H1 (cell line): ENCODE measurements around the gene RALGAPA1. TPM values are rescaled to one million over a fixed set of nuclear protein-coding genes. Genes with fewer than 3 reads are reported as not detected.

Experiments
- CTCF ChIA-PET: fragments of 300-600 bp; sonication (Branson Sonifier 250); formaldehyde crosslinking; loops from one replicate; lab custom pipeline; 2021; ENCODE audit not compliant: partially characterized antibody; lab: Charles Lee
- POLR2A ChIA-PET: fragments of 300-600 bp; sonication (Branson Sonifier 250); formaldehyde crosslinking; loops from one replicate; lab custom pipeline; 2021; ENCODE audit warnings: inconsistent platforms; ENCODE audit not compliant: partially characterized antibody; lab: Charles Lee
- DNase-seq, 2 experiments: peaks; one replicate each; pipeline versions ENCODE4 v3.0.0 to v3.0.0-alpha.2; 2010 to 2022; ENCODE audit warnings: low spot score in 2 of 2, low read depth in 1 of 2, mixed read lengths in 1 of 2
- FAIRE-seq: peaks from 2 replicates; lab custom pipeline; 2011; peaks lifted over from hg19 to GRCh38; lab: Jason Lieb, UNC
- H2AFZ ChIP-seq: 2 replicates; pipeline ENCODE4 v1.8.1; 2012; ENCODE audit warnings: low read length, inconsistent platforms
- H2AK5ac ChIP-seq: 2 replicates; pipeline ENCODE4 v1.6.1; 2013; ENCODE audit warnings: low read depth, low read length
- H2BK120ac ChIP-seq: replicated peaks from 2 replicates; pipeline ENCODE3; 2013; ENCODE audit warnings: low read depth, low read length, inconsistent platforms
- H2BK12ac ChIP-seq: 2 replicates; pipeline ENCODE4 v1.6.1; 2013; ENCODE audit warnings: low read depth, low read length
- H2BK15ac ChIP-seq: 2 replicates; pipeline ENCODE4 v1.6.1; 2013; ENCODE audit warnings: low read length
- H2BK20ac ChIP-seq: 2 replicates; pipeline ENCODE4 v1.6.1; 2013; ENCODE audit warnings: low read length
- H2BK5ac ChIP-seq: 2 replicates; pipeline ENCODE4 v1.6.1; 2013; ENCODE audit warnings: low read depth, low read length
- H3K14ac ChIP-seq: 2 replicates; pipeline ENCODE4 v1.6.1; 2013; ENCODE audit warnings: inconsistent platforms; ENCODE audit not compliant: insufficient read length
- H3K18ac ChIP-seq: 2 replicates; pipeline ENCODE4 v1.6.1; 2013; ENCODE audit warnings: low read length; ENCODE audit errors: extremely low read depth
- H3K23ac ChIP-seq: 2 replicates; pipeline ENCODE4 v1.6.1; 2013; ENCODE audit warnings: inconsistent platforms; ENCODE audit not compliant: insufficient read length
- H3K23me2 ChIP-seq: 2 replicates; pipeline ENCODE4 v1.6.1; 2013; ENCODE audit warnings: low read depth, low read length
- H3K27ac ChIP-seq: 2 replicates; pipeline ENCODE4 v1.6.1; 2011; ENCODE audit warnings: low read depth, low read length, inconsistent platforms
- H3K27me3 ChIP-seq, 4 experiments: replicated peaks in 1 of 4; 1 replicate in 1 of 4; 2 replicates in 3 of 4; pipeline versions ENCODE4 v1.6.1 to v1.8.1; 2011 to 2013; ENCODE audit warnings: low read length in 3 of 4, mild to moderate bottlenecking in 3 of 4, inconsistent platforms in 2 of 4, mixed read lengths in 2 of 4, moderate library complexity in 1 of 4; ENCODE audit not compliant: control insufficient read depth in 3 of 4, insufficient read depth in 3 of 4; ENCODE audit errors: extremely low read depth in 1 of 4
- H3K36me3 ChIP-seq, 4 experiments: 2 replicates each; pipeline versions ENCODE4 v1.6.1 to v1.8.1; 2011 to 2013; ENCODE audit warnings: mild to moderate bottlenecking in 4 of 4, low read length in 3 of 4, moderate library complexity in 2 of 4, control low read depth in 1 of 4, inconsistent platforms in 1 of 4; ENCODE audit not compliant: insufficient read depth in 4 of 4, control insufficient read depth in 2 of 4
- H3K4ac ChIP-seq: replicated peaks from 2 replicates; pipeline ENCODE3; 2013; ENCODE audit warnings: low read length, low read depth, mixed read lengths, inconsistent platforms; ENCODE audit not compliant: insufficient read length
- H3K4me1 ChIP-seq, 4 experiments: replicated peaks in 1 of 4; 1 replicate in 1 of 4; 2 replicates in 3 of 4; pipeline versions ENCODE4 v1.6.1 to v1.8.1; 2011 to 2013; ENCODE audit warnings: low read length in 3 of 4, inconsistent platforms in 2 of 4, mixed read lengths in 1 of 4; ENCODE audit not compliant: insufficient read depth in 4 of 4, control insufficient read depth in 3 of 4
- H3K4me2 ChIP-seq, 2 experiments: 2 replicates each; pipeline versions ENCODE4 v1.6.1 to v1.8.1; 2011 to 2013; ENCODE audit warnings: low read depth in 2 of 2, low read length in 2 of 2, control low read depth in 1 of 2, inconsistent platforms in 1 of 2, mild to moderate bottlenecking in 1 of 2; ENCODE audit not compliant: insufficient read depth in 1 of 2
- H3K4me3 ChIP-seq, 4 experiments: fragments of 200-600, 300-600 bp in 1 of 4; sonication (generic), shearing (Covaris generic), sonication (Bioruptor Twin) in 1 of 4; 2 replicates each; pipeline versions ENCODE4 v1.5.1 to v1.8.1; 2011 to 2016; ENCODE audit warnings: low read length in 4 of 4, low read depth in 3 of 4, control low read depth in 2 of 4, inconsistent platforms in 2 of 4, mild to moderate bottlenecking in 2 of 4, mixed read lengths in 1 of 4, moderate library complexity in 1 of 4; ENCODE audit not compliant: insufficient read depth in 2 of 4; ENCODE audit errors: extremely low read depth in 1 of 4
- H3K56ac ChIP-seq: replicated peaks from 2 replicates; pipeline ENCODE3; 2013; ENCODE audit warnings: low read depth, mild to moderate bottlenecking, mixed read lengths, low read length, inconsistent platforms; ENCODE audit not compliant: insufficient read length
- H3K79me1 ChIP-seq: 2 replicates; pipeline ENCODE4 v1.6.1; 2013; ENCODE audit warnings: low read depth, low read length, control low read depth
- H3K79me2 ChIP-seq, 2 experiments: 2 replicates each; pipeline versions ENCODE4 v1.6.1 to v1.8.1; 2012 to 2013; ENCODE audit warnings: low read length in 2 of 2, mild to moderate bottlenecking in 2 of 2, inconsistent platforms in 1 of 2; ENCODE audit not compliant: insufficient read depth in 2 of 2, control insufficient read depth in 1 of 2
- H3K9ac ChIP-seq, 4 experiments: replicated peaks in 1 of 4; 1 replicate in 1 of 4; 2 replicates in 3 of 4; pipeline versions ENCODE4 v1.6.1 to v1.8.1; 2011 to 2013; ENCODE audit warnings: low read depth in 3 of 4, low read length in 3 of 4, control low read depth in 2 of 4, mild to moderate bottlenecking in 2 of 4, moderate library complexity in 2 of 4, inconsistent platforms in 1 of 4; ENCODE audit errors: extremely low read depth in 1 of 4
- H3K9me3 ChIP-seq, 2 experiments: 2 replicates each; pipeline versions ENCODE4 v1.6.1 to v1.8.1; 2012 to 2013; ENCODE audit warnings: mild to moderate bottlenecking in 2 of 2, moderate library complexity in 2 of 2, control low read depth in 1 of 2, inconsistent platforms in 1 of 2, low read depth in 1 of 2, low read length in 1 of 2, mixed read lengths in 1 of 2; ENCODE audit not compliant: insufficient read depth in 2 of 2
- H4K20me1 ChIP-seq, 2 experiments: replicated peaks in 1 of 2; 2 replicates each; pipeline versions ENCODE3 to v1.8.1; 2011 to 2013; ENCODE audit warnings: inconsistent platforms in 2 of 2, low read length in 2 of 2, mild to moderate bottlenecking in 1 of 2; ENCODE audit not compliant: insufficient read depth in 2 of 2, control insufficient read depth in 1 of 2
- H4K5ac ChIP-seq: 2 replicates; pipeline ENCODE4 v1.6.1; 2013; ENCODE audit warnings: low read length, low read depth, mixed read lengths, inconsistent platforms; ENCODE audit not compliant: insufficient read length
- H4K8ac ChIP-seq: 2 replicates; pipeline ENCODE4 v1.8.0; 2013; ENCODE audit warnings: mild to moderate bottlenecking, moderate library complexity, low read length, inconsistent platforms; ENCODE audit not compliant: insufficient read depth; ENCODE audit errors: extremely low read depth
- H4K91ac ChIP-seq: replicated peaks from 2 replicates; pipeline ENCODE3; 2013; ENCODE audit warnings: low read length, mixed read lengths, inconsistent platforms; ENCODE audit not compliant: insufficient read length
- BACH1 ChIP-seq: IDR thresholded peaks from 2 replicates; pipeline ENCODE4 v1.6.1; 2012; ENCODE audit warnings: low read length, improper control_type of control experiment
- CBX5 ChIP-seq: fragments of 300-800, 300-1000 bp; sonication (generic); IDR thresholded peaks from 2 replicates; pipeline ENCODE4 v1.7.1; 2016; ENCODE audit warnings: antibody characterized with exemption, low read length, low read depth
- CBX8 ChIP-seq: fragments of 300-800, 300-1000 bp; sonication (generic); IDR thresholded peaks from 2 replicates; pipeline ENCODE4 v1.7.1; 2016; ENCODE audit warnings: low read depth, low read length, borderline replicate concordance
- CHD2 ChIP-seq: IDR thresholded peaks from 2 replicates; pipeline ENCODE4 v1.6.1; 2012; ENCODE audit warnings: low read length, improper control_type of control experiment
- EGR1 ChIP-seq: IDR thresholded peaks from 2 replicates; pipeline ENCODE4 v1.6.1; 2011; ENCODE audit warnings: low read depth, low read length, borderline replicate concordance
- HDAC6 ChIP-seq: IDR thresholded peaks from one replicate; pipeline ENCODE4 v1.7.1; 2012; ENCODE audit warnings: low read depth, mild to moderate bottlenecking, inconsistent platforms, low read length, moderate library complexity
- KDM1A ChIP-seq: fragments of 200-600, 300-600 bp; sonication (generic); IDR thresholded peaks from 2 replicates; pipeline ENCODE4 v1.7.1; 2016; ENCODE audit warnings: mild to moderate bottlenecking, low read length, borderline replicate concordance
- POLR2A ChIP-seq, 2 experiments: IDR thresholded peaks; 1 replicate in 1 of 2; 2 replicates in 1 of 2; pipeline ENCODE4 v1.6.1; 2011; ENCODE audit warnings: low read depth in 2 of 2, low read length in 2 of 2, mild to moderate bottlenecking in 2 of 2; ENCODE audit errors: control extremely low read depth in 1 of 2
- POLR2AphosphoS5 ChIP-seq: IDR thresholded peaks from 2 replicates; pipeline ENCODE4 v1.6.1; 2011; ENCODE audit warnings: low read depth, low read length
- RAD21 ChIP-seq, 2 experiments: IDR thresholded peaks in 1 of 2; conservative IDR thresholded peaks in 1 of 2; 2 replicates each; pipeline ENCODE4 v1.6.1; 2011; ENCODE audit warnings: low read depth in 2 of 2, low read length in 2 of 2, improper control_type of control experiment in 1 of 2, inconsistent platforms in 1 of 2, mild to moderate bottlenecking in 1 of 2, moderate library complexity in 1 of 2
- RNF2 ChIP-seq: fragments of 200-900, 300-1000 bp; sonication (generic); IDR thresholded peaks from 2 replicates; pipeline ENCODE4 v1.7.1; 2016; ENCODE audit warnings: borderline replicate concordance, low read depth, mild to moderate bottlenecking, antibody characterized with exemption, low read length; ENCODE audit not compliant: poor library complexity, severe bottlenecking; ENCODE audit errors: missing control alignments
- SIRT6 ChIP-seq: IDR thresholded peaks from one replicate; pipeline ENCODE4 v1.7.1; 2012; ENCODE audit warnings: low read length, inconsistent platforms
- SIX5 ChIP-seq: IDR thresholded peaks from 2 replicates; pipeline ENCODE4 v1.6.1; 2011; ENCODE audit warnings: mild to moderate bottlenecking, low read depth, low read length
- TCF12 ChIP-seq: IDR thresholded peaks from 2 replicates; pipeline ENCODE4 v1.6.1; 2011; ENCODE audit warnings: low read depth, mild to moderate bottlenecking, low read length
- TEAD4 ChIP-seq: IDR thresholded peaks from 2 replicates; pipeline ENCODE4 v1.6.1; 2012; ENCODE audit warnings: low read depth, low read length, inconsistent platforms, mixed read lengths
- WGBS, 2 experiments: shearing (Covaris generic) in 1 of 2; methylation state at CpG; one replicate each; pipeline versions ENCODE4 v1.1.6 to v1.1.7; 2013 to 2015; ENCODE audit warnings: low lambda C conversion rate in 2 of 2, mixed read lengths in 2 of 2, inconsistent platforms in 1 of 2, low coverage in 1 of 2, missing lambda C conversion rate in 1 of 2; ENCODE audit not compliant: insufficient replicate concordance in 2 of 2, insufficient coverage in 1 of 2, insufficient read length in 1 of 2; ENCODE audit errors: extremely low coverage in 1 of 2, missing lambda C conversion rate in 1 of 2; 5-methylcytosine and 5-hydroxymethylcytosine counted together
- polyA plus RNA-seq, 7 experiments: library from polyadenylated mRNA; depleted of rRNA in 3 of 7; stranded (reverse) in 5 of 7; unstranded in 2 of 7; fragments of >200 nt in 5 of 7; fragments of 200-250 nt in 2 of 7; gene quantifications; 1 replicate in 5 of 7; 2 replicates in 1 of 7; 4 replicates in 1 of 7; pipeline versions ENCODE4 v1.2.1 to v1.2.3, GENCODE V29; 2011 to 2013; ENCODE audit warnings: missing spikeins in 2 of 7, mixed read lengths in 2 of 7
- total RNA-seq: library from RNA; stranded (reverse); fragmentation: NEBNext Ultra II Directional; extraction: Animal tissue kit (Norgen Biotek cat#: 25700); gene quantifications from 2 replicates; pipeline ENCODE4 v1.2.1, GENCODE V29; 2021
- TF ChIP-seq, protein P1 (sequence below): IDR thresholded peaks from 2 replicates; pipeline ENCODE4 v1.6.1; 2012; ENCODE audit warnings: inconsistent platforms

RALGAPA1 gene
- total and polyA plus RNA-seq, 2 of the 8 experiments (the other 6 are each of a cell fraction or from before 2014, with no cell fraction given) = 4.2 to 26.7 TPM

DNA sequence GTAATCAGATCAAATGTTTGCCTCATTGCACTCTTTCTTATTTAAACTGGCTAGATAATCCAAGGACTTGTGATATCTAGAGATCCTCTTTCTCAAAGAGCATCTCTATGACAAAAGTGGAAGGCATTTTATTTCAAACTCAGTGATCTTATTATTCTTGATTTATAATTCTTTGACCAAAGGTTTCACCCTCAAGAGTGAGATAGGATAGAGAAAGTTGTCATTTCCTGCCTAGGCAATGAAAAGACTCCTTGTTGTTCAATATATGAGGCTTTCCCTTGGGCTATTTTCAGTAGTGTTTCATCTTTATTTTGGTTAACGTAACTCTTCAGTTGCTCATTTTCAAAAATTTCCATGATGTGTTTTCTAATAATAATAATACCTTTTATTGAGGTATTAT lies 293.2 kb downstream of the RALGAPA1 start:
- ChIA-PET POLR2A (no interaction called here), CTCF (no interaction called here)
- Histone ChIP-seq H3K4me2 (no peak overlapping the region), H3K79me2 (no peaks in the 10 kb centered on the region), H3K9me3 (0 out of 4 replicates have a peak, but pooled peaks cover 2 to 3% of the 10 kb centered on the region in 2 experiments), H4K8ac (no peak overlapping the region), H4K91ac (no peak overlapping the region), H3K27me3 (no peaks in the 10 kb centered on the region), H3K4me3 (no peak overlapping the region), H4K20me1 (no peaks in the 10 kb centered on the region), H2AFZ (no peak overlapping the region), H2BK12ac (no peak overlapping the region), H3K23ac (no peak overlapping the region), H3K56ac (no peak overlapping the region), H3K79me1 (no peaks in the 10 kb centered on the region), H3K18ac (no peak overlapping the region), H2BK20ac (no peak overlapping the region), H3K9ac (no peak overlapping the region), H3K14ac (no peak overlapping the region), H3K27ac (no peak overlapping the region), H4K5ac (no peak overlapping the region), H2BK15ac (no peak overlapping the region), H3K23me2 (0 out of 2 replicates have a peak, but pooled peaks cover 2% of the 10 kb centered on the region), H3K4ac (no peak overlapping the region), H3K36me3 (no peaks in the 10 kb centered on the region), H3K4me1 (no peaks in the 10 kb centered on the region), H2BK120ac (no peak overlapping the region), H2BK5ac (no peak overlapping the region), H2AK5ac (no peak overlapping the region)
- FAIRE-seq (no peak), DNase-seq (no peak)
- TF ChIP-seq CBX8 (no peak), CHD2 (no peak), SIRT6 (no peak), SIX5 (no peak), RNF2 (no peak), HDAC6 (no peak), CBX5 (no peak), TEAD4 (no peak), EGR1 (no peak), KDM1A (no peak), POLR2A (IDR thresholded peaks at IDR 0.05; ENCODE audit: control extremely low read depth in 1 of 2, low read depth in 2 of 2, low read length in 2 of 2) (no peak), POLR2AphosphoS5 (no peak), TCF12 (no peak), RAD21 (IDR thresholded peaks at IDR 0.05 in 1 of 2, conservative IDR thresholded peaks at IDR 0.05 in 1 of 2; ENCODE audit: low read depth in 2 of 2, low read length in 2 of 2) (no peak), BACH1 (no peak)
- TF ChIP-seq, protein P1, sequence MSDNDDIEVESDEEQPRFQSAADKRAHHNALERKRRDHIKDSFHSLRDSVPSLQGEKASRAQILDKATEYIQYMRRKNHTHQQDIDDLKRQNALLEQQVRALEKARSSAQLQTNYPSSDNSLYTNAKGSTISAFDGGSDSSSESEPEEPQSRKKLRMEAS = no peak
- WGBS, 2 experiments = 94% methylated on average over 1 of the region's 1 CpG; no CpG with 5 or more reads in 1 of the 2 experiments
